Small intestine (tissue), 7 donors: ENCODE results near the gene HYPK. TPM values are rescaled to one million over a fixed set of nuclear protein-coding genes. Genes with fewer than 3 reads are reported as not detected.
A peak's percentile ranks its signal among the peaks of the same experiment; 100 is the strongest.

Source experiments
- DNase-seq, 2 donors: peaks; one replicate each; pipeline versions ENCODE4 v3.0.0 to v3.0.0-alpha.2; 2013
- FAIRE-seq: peaks from 2 replicates; lab custom pipeline; 2012; peaks lifted over from hg19 to GRCh38; lab: Jason Lieb, UNC
- H3K27ac ChIP-seq, 3 donors: one replicate each; pipeline ENCODE4 v1.5.1; 2013; ENCODE audit warnings: low read length in 2 of 3, mild to moderate bottlenecking in 2 of 3, control low read depth in 1 of 3, inconsistent platforms in 1 of 3, low read depth in 1 of 3, moderate library complexity in 1 of 3
- H3K27me3 ChIP-seq, 3 donors: one replicate each; pipeline ENCODE4 v1.6.1; 2013; ENCODE audit warnings: low read length in 3 of 3, inconsistent platforms in 1 of 3; ENCODE audit not compliant: control insufficient read depth in 3 of 3, insufficient read depth in 3 of 3
- H3K36me3 ChIP-seq, 3 donors: one replicate each; pipeline ENCODE4 v1.6.1; 2013; ENCODE audit warnings: low read length in 3 of 3, inconsistent platforms in 1 of 3, low read depth in 1 of 3, mild to moderate bottlenecking in 1 of 3, moderate library complexity in 1 of 3; ENCODE audit not compliant: control insufficient read depth in 3 of 3, insufficient read depth in 2 of 3
- H3K4me1 ChIP-seq, 3 donors: one replicate each; pipeline ENCODE4 v1.6.1; 2013; ENCODE audit warnings: low read length in 2 of 3, inconsistent platforms in 1 of 3, low read depth in 1 of 3, mild to moderate bottlenecking in 1 of 3, moderate library complexity in 1 of 3; ENCODE audit not compliant: control insufficient read depth in 3 of 3, insufficient read depth in 2 of 3
- H3K4me3 ChIP-seq, 3 donors: one replicate each; pipeline ENCODE4 v1.5.1; 2013; ENCODE audit warnings: low read length in 3 of 3, control low read depth in 1 of 3, inconsistent platforms in 1 of 3, low read depth in 1 of 3, mild to moderate bottlenecking in 1 of 3, moderate library complexity in 1 of 3
- H3K9me3 ChIP-seq, 2 donors: one replicate each; pipeline ENCODE4 v1.6.1; 2013; ENCODE audit warnings: low read depth in 1 of 2, low read length in 1 of 2; ENCODE audit not compliant: control insufficient read depth in 2 of 2, insufficient read depth in 1 of 2
- WGBS, 3 donors: extraction: QIAGEN DNeasy Blood & Tissue Kit; methylation state at CpG; one replicate each; pipeline ENCODE4 v1.1.7; 2013; 5-methylcytosine and 5-hydroxymethylcytosine counted together
- polyA plus RNA-seq, 4 donors: library from polyadenylated mRNA; stranded (reverse) in 3 of 4; unstranded in 1 of 4; fragments of 200-250 nt in 3 of 4; fragments of 120-200 nt in 1 of 4; gene quantifications; one replicate each; pipeline versions ENCODE4 v1.2.1 to v1.2.3, GENCODE V29; 2013
- donor health status: healthy with polysubstance abuse.
- donor health status: control.
- donor health status: control.
- donor health status: Bipolar disorder and iron deficiency.
- donor health status: healthy.

The HYPK gene
- polyA plus RNA-seq, 4 donors, result 4.9 to 24.3 (median 9.1) TPM

DNA sequence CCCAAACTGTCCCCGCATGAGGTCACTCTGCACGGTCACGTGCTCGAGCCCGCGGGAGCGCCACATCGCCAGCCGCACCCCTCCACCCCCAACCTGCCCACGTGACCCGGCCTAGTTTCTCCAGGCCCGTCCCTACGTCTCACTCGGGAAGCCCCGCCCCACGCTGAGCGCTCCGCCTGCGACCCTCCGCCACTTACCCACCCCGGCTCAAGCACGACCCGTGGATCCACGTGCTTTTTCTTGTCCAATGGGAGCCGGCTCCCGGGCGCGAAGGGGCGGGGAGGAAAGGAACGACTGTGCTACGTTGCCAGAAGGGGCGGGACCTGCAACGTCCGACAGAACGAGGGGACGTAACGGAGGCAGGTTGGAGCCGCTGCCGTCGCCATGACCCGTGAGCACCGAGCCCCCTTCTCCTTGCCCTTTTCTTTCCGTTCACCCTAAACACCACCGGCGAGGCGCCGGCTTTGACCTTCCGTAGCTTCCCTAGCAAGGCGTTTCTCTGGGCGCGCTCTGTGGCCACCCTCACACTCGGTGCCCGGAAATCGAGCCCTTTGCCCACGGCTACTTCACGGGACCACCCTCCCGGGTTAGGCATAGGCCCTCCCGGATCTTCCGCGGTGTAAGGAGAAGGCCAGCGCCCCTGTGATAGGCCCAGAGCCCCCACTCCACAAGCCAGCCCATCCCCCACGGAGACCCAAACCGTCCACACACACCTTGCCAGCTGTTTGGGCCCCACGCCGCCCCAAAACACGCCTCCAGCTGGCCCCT is 8.2 kb upstream of the HYPK start, which contains the start of gene SERF2:
Gene SERF2 (plus strand): TSS at position 328 of the 768 bp plus-strand sequence. CDS start 57 bp downstream, at position 385.
- Histone ChIP-seq H3K4me1 (peaks cover 5 to 30% (median 16%) of the 10 kb centered on the region in 3 donors), H3K27ac (peak within 1 kb of the TSS; percentile 95 to 99 (median 98)), H3K9me3 (peaks cover 0 to 2% of the 10 kb centered on the region in 2 donors), H3K36me3 (peaks cover 0 to 33% (median 6%) of the 10 kb centered on the region in 3 donors), H3K27me3 (no peaks in the 10 kb centered on the region), H3K4me3 (peak within 1 kb of the TSS; percentile 96 to 99 (median 96))
- FAIRE-seq (no peak), DNase-seq (peak; percentile 100)
- WGBS, 3 donors, result 0 to 1% (median 1%) methylated on average over 56 to 66 of the region's 66 CpGs

DNA sequence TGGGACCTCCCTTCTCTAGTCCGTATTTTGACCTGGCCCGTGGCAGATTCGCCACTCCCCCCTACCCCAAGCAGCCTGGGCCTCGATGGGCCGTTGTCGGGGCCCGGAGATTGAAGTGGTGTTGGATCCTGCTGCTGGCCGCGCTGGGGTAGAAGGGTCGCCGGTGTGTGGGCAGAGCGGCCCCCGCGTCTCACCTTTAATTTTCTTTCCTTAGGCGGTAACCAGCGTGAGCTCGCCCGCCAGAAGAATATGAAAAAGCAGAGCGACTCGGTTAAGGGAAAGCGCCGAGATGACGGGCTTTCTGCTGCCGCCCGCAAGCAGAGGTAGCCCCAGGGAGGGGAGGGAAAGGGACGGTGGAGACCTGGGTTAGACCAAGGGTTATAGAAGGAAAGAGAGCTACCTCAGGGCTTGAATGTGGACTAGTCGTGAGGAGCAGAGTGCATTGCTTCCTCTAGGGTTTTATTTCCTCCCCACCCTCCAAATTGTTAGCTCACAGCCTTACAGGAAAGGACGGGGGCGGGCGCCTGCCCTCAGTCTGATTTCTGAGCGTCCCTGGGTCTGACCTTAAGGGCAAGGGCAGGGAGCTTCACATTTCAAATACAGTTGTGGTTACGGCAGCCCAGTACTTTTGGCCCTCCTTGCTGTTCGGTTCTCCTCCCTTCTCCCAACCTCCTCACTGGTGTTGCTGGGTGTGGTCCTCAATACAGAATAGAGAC is 7.5 kb upstream of the HYPK start:
- Histone ChIP-seq H3K27me3 (no peaks in the 10 kb centered on the region), H3K36me3 (peaks cover 4 to 37% (median 6%) of the 10 kb centered on the region in 3 donors), H3K27ac (peak overlapping the region; percentile 95 to 99 (median 98)), H3K4me3 (peak overlapping the region; percentile 96 to 99 (median 96)), H3K4me1 (peaks cover 5 to 30% (median 16%) of the 10 kb centered on the region in 3 donors), H3K9me3 (peaks cover 0 to 2% of the 10 kb centered on the region in 2 donors)
- DNase-seq, result peak; percentile 57 to 63
- no peak for FAIRE-seq
- 0 to 1% (median 0%) methylated on average over 33 of the region's 33 CpGs for WGBS, 3 donors

DNA sequence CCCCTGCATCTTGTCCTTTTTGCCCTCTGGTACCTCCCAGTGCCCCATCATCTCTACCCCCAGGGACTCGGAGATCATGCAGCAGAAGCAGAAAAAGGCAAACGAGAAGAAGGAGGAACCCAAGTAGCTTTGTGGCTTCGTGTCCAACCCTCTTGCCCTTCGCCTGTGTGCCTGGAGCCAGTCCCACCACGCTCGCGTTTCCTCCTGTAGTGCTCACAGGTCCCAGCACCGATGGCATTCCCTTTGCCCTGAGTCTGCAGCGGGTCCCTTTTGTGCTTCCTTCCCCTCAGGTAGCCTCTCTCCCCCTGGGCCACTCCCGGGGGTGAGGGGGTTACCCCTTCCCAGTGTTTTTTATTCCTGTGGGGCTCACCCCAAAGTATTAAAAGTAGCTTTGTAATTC is 6.8 kb upstream of the HYPK start:
- Histone ChIP-seq H3K9me3 (peaks cover 0 to 2% of the 10 kb centered on the region in 2 donors), H3K27ac (peak overlapping the region in 2 of 3 donors; percentile 95 to 99), H3K4me3 (peak overlapping the region in 2 of 3 donors; percentile 96 to 99), H3K36me3 (peaks cover 4 to 39% (median 6%) of the 10 kb centered on the region in 3 donors), H3K27me3 (no peaks in the 10 kb centered on the region), H3K4me1 (peaks cover 5 to 36% (median 16%) of the 10 kb centered on the region in 3 donors)
- 74 to 86% (median 76%) methylated on average over 10 of the region's 10 CpGs for WGBS, 3 donors
- no peak for FAIRE-seq
- DNase-seq, result no peak

DNA sequence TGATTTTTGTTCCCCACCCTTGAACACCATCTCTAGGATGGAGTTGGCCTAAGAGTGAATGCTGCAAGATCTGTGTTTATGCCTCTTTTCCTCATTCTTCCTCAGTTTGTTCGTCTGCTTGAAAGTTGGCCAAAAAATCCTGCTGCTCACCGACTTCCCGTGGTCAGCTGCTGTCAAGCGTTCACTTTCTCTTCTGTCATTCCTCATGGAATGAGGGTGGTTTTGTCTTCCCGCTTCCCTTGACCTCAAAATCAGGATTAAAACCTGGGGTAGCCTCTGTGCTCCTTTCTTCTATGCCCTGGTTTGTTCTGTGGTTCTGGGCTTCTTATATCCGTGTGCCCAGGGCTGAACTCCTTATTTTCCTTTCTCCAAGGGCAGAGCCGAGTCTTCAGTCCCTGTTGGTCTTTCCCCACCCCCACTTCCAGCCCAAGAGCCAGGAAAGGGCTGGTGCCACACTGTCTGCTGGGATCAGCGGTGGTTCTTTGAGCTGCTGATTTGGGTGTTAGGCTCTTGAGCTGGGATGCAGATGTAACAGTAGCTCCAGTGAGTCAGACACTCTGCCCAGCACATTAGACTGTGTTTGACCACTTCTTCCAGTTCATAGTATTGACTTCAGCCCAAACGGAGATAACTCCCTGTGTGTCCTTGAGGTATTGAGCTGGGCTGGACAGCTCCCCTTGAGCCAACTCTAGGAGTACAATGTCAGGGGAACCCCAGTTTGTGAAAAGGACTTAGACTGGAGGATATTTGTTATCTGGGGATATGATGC is 5.9 kb upstream of the HYPK start:
- Histone ChIP-seq H3K9me3 (peaks cover 0 to 2% of the 10 kb centered on the region in 2 donors), H3K27ac (peak overlapping the region in 1 of 3 donors; percentile 7), H3K4me1 (peaks cover 5 to 43% (median 16%) of the 10 kb centered on the region in 3 donors), H3K4me3 (no peak overlapping the region), H3K36me3 (peaks cover 4 to 46% (median 6%) of the 10 kb centered on the region in 3 donors), H3K27me3 (no peaks in the 10 kb centered on the region)
- FAIRE-seq (no peak), DNase-seq (no peak)
- 75 to 87% (median 86%) methylated on average over 9 of the region's 9 CpGs for WGBS, 3 donors

DNA sequence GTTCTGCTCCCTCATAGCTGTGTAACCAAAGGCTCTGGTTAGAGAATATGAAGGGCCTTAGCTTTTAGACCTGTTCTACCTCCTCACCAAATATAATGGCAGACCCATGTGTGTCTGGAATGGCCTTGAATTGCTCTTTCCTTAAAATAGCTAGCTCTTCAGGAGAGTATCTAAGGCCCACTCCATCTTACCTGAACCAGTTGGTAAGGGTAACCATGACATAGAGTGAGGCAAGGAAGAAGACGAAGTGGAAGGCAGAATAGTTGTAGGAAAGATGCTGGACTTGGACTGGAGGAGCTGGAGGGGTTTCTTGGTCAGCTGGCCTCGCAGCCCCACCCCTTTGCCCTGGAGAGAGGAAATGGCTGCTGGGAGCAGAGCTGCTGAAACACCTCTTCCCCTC is 5.2 kb upstream of the HYPK start:
- WGBS, 3 donors, result 85 to 96% (median 92%) methylated on average over 2 of the region's 2 CpGs

DNA sequence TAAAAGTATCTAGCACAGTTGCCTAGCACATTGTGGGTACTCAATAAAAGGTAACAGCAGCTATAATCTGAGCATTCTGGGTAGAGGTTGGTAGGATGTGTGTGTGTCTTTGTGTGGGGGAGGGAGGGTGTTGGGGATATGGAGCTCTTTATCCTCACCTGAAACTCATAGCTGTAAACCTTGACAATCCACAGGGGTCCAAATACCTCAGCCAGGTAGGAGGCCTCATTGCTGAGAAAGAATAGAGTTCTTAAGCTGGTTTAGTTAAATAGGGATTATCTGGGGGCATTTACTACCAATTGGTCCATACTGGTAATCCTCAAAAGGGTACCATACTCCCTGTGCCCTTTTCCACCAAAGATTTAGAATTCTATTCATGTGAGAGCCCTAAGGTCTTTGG is 4.4 kb upstream of the HYPK start:
- H3K36me3 ChIP-seq, result peaks cover 4 to 55% (median 6%) of the 10 kb centered on the region in 3 donors
- no peaks in the 10 kb centered on the region for H3K27me3 ChIP-seq
- H3K4me1 ChIP-seq, result peaks cover 7 to 51% (median 16%) of the 10 kb centered on the region in 3 donors
- H3K4me3 ChIP-seq, result no peak overlapping the region
- no peak overlapping the region for H3K27ac ChIP-seq
- DNase-seq, result no peak
- H3K9me3 ChIP-seq, result peaks cover 0 to 8% of the 10 kb centered on the region in 2 donors
- no peak for FAIRE-seq

More for the DNA sequence above, 5.2 kb upstream of the HYPK start:
- Histone ChIP-seq H3K27me3 (no peaks in the 10 kb centered on the region), H3K4me3 (no peak overlapping the region), H3K4me1 (peaks cover 7 to 50% (median 16%) of the 10 kb centered on the region in 3 donors), H3K27ac (peak overlapping the region in 1 of 3 donors; percentile 7), H3K9me3 (peaks cover 0 to 7% of the 10 kb centered on the region in 2 donors), H3K36me3 (peaks cover 4 to 54% (median 6%) of the 10 kb centered on the region in 3 donors)
- no peak for FAIRE-seq
- DNase-seq, result no peak

DNA sequence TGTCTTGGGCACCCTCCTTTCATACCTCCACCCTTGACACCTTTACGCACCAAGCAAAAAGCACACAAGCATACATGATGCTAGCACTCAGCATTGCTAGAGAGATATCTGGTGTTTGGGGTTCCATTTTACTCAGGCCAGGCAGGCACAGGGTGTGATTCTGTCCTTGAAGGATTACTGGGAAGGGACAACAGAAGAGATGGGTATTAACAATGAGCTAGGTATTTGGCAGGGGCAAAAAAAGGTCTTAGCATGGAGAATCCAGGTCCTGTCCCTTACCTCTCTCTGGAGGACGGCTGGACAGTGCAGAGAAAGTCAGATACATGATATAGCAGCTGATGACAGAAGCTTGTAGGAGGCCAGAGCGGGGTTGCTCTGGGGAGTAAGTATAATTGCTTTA is 3.8 kb upstream of the HYPK start:
- Histone ChIP-seq H3K4me1 (peaks cover 7 to 48% (median 16%) of the 10 kb centered on the region in 3 donors), H3K27ac (peak overlapping the region in 1 of 3 donors; percentile 3), H3K9me3 (peaks cover 0 to 8% of the 10 kb centered on the region in 2 donors), H3K36me3 (peaks cover 4 to 56% (median 6%) of the 10 kb centered on the region in 3 donors), H3K27me3 (no peaks in the 10 kb centered on the region), H3K4me3 (no peak overlapping the region)
- DNase-seq, result no peak
- 92 to 97% (median 93%) methylated on average over 3 of the region's 3 CpGs for WGBS, 3 donors
- FAIRE-seq, result no peak
